ACHN (cell line): ENCODE data around the gene NXPH3.

Source experiments
- DNase-seq: peaks from one replicate; pipeline ENCODE4 v3.0.0-alpha.2; 2015
- in situ Hi-C: cut with HindIII; loops from 2 replicates; pipeline ENCODE4 v1.10.0; 2017; ENCODE audit warnings: low sequenced_read_pairs, low pct_ligation_motif_present, low pct_unique_long_range_greater_than_20kb

Gene NXPH3

GRCh38 chr17:49604314-49604869, 28.7 kb downstream of the NXPH3 start:
- in situ Hi-C loops = no loop called here
- no peak for DNase-seq

- no peak for DNase-seq
- in situ Hi-C loops = no loop called here
Observed at GRCh38 chr17:49610883-49611584, 35.4 kb downstream of the NXPH3 start.

GRCh38 chr17:49612726-49613125, 37.1 kb downstream of the NXPH3 start:
- in situ Hi-C loops = no loop called here
- DNase-seq = peak; percentile 62

- DNase-seq = no peak
- in situ Hi-C loops = no loop called here
Observed at GRCh38 chr17:49613182-49613800, 37.6 kb downstream of the NXPH3 start.

GRCh38 chr17:49616086-49616485, 40.4 kb downstream of the NXPH3 start:
- in situ Hi-C loops = no loop called here
- DNase-seq = peak; percentile 24

GRCh38 chr17:49616601-49617131, 41.0 kb downstream of the NXPH3 start:
- in situ Hi-C loops = no loop called here
- no peak for DNase-seq

- in situ Hi-C loops = no loop called here
- DNase-seq = no peak
Observed at GRCh38 chr17:49618028-49618611, 42.4 kb downstream of the NXPH3 start.

GRCh38 chr17:49621420-49621819, 45.7 kb downstream of the NXPH3 start:
- in situ Hi-C loops = no loop called here
- DNase-seq = no peak

GRCh38 chr17:49621946-49622529, 46.4 kb downstream of the NXPH3 start:
- in situ Hi-C loops = no loop called here

GRCh38 chr17:49624896-49625295, 49.2 kb downstream of the NXPH3 start:
- DNase-seq = no peak
- in situ Hi-C loops = no loop called here

More at GRCh38 chr17:49621946-49622529, 46.4 kb downstream of the NXPH3 start:
- no peak for DNase-seq

GRCh38 chr17:49629447-49629846, 53.8 kb downstream of the NXPH3 start:
- in situ Hi-C loops = no loop called here
- no peak for DNase-seq

- no peak for DNase-seq
- in situ Hi-C loops = no loop called here
Observed at GRCh38 chr17:49630113-49630900, 54.6 kb downstream of the NXPH3 start.

- DNase-seq = no peak
- in situ Hi-C loops = no loop called here
Observed at GRCh38 chr17:49631496-49631895, 55.8 kb downstream of the NXPH3 start.
